GM18858 (cell line): ENCODE measurements around the gene DIDO1.
"Not testable (repeated sequence)": the region's sequence is repeated elsewhere in the genome, so short reads cannot be mapped to it uniquely, and the experiment has no call there.

Source experiments
- ATAC-seq: cut with Tn5 transposase; IDR thresholded peaks from one replicate; pipeline ENCODE4 v1.9.1; 2021; ENCODE audit not compliant: unreplicated experiment

DIDO1 gene

DNA sequence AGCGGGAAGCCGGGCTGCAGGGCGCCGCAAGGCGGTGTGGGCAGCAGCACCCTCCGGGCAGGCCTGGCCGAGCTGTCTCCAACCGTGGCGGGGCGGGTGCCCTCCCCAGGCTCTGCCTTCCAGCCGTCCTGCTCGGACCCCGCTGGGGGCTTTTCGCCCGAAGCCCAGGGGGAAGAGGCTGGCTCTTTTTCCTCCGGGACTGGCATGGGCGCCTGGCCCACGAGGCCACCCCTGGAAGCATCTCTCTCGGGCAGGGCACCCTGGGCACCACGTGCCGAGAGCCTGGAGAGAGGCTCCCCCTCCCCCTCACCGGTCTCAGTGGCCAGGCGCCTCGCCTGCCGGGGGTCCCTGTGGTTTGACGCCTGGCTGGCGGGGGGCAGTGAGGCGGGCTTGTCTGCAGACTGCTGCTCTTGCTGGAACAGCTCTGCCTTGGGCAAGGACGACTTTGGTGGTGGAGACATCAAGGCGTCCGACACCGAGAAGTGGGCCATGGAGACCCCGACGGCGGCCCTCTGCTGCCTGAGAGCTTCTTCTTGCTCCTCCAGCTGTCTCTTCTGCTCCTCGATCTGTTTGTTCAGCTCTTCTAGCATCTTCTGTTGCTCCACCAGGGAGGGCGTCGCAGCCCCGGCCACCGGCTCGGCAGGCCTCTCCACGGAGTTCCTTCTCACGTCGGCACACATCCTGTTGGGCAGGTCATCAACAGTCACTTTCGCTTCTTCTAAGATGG lies 45.2 kb downstream of the DIDO1 start:
- no peak for ATAC-seq

- no peak for ATAC-seq
Observed at GRCh38 chr20:62880147-62880934, 46.0 kb downstream of the DIDO1 start.

GRCh38 chr20:62879275-62880146 lies 46.8 kb downstream of the DIDO1 start:
- no peak for ATAC-seq

DNA sequence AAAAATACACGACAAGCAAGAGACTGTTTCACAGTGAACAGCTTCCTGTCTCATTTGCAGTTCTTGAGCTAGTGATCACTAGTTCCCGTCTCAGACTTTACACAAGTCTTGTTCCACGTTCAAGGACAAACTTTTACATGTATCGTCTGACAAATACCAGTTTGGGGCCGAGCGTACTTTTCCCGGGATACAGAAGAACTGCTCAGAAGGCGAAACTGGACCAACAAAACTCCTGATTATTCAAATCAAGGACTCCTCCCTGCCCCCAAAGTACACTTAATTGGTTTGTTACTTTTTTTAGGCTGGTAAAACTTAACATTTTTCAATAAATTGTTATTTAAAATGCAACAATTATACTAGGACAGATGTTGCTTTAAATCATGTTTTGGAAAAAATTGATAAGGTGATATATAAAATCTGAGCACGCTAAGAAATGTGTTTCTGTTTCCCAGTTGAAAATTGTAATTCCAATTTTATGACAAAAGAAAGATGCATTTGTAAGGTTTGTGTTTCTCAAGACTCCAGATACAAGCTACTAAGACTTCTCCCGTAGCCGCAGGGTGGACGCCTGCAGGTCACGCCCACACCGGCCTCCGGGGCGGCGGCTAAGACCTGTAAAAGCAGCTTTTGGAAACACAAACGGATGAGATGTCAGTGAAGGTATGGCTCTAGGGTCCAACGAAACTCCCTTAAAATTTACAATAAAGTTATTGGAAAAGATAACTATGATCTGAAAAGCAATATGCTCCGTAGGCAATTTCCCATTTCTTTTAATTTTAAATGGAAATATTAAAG lies 47.9 kb downstream of the DIDO1 start:
- ATAC-seq, result no peak

DNA sequence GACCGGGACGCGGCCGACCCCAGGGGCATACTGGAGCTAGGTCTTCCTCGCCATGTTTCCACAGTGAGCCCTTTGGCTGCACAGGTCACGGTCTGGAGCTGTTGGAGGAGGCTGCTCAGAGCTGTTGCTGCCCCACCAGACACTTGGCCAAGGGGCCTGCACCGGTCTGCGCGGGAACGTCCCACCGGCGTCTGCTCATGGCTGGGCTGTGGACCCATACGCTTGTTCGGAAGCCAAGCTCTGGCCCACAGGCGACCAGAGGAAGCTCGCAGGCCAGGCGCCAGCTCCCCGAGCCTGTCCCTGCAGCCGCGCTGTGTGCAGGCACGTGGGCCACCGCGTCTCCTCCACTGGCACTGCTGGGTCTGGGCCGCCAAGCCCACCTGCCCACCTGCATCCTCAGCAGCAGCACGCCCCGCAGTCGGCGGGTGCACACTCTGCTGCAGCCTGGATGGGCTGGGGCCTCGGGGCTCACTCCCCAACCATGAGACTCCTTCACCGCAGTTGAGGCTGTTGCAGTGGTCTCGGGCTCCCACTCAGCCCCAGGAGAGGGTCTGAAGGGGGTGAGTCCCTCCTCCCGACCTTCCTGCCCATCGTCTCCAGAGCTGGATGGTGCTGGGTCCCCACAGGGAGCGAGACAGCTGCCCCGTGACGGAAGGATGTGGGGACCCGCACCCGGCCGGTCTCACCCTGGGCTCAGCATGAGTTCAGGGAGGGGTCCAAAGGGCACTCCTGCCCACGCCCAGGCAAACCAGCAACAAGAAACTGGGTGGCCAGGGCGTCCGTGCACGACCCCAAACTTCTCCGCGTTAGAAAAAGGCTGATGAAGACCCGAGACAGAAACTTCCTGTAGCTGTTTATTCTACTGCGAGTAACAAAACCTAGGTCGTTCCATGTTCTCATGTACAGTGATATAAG lies 49.1 kb downstream of the DIDO1 start:
- ATAC-seq, result no peak

DNA sequence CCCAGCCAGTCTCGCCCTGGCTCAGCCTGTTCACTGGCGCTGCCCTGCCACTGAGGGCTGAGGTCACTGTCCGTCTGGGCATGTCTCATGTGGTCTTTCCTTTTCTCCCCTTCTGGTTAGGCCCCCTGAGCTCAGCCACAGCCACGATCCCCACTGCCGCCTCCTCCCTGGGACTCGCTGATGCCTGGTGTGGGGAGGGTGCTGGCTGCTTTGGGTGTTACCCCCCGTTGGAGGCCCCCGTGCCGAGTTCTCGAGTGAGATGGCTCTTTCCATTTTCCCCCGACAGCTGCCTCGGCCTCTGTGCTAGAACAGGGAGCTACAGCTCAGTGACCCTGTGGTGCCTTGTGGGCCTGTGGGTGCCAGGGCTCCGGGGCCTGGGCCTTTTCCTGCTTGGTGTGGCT lies 49.8 kb downstream of the DIDO1 start:
- no peak for ATAC-seq

DNA sequence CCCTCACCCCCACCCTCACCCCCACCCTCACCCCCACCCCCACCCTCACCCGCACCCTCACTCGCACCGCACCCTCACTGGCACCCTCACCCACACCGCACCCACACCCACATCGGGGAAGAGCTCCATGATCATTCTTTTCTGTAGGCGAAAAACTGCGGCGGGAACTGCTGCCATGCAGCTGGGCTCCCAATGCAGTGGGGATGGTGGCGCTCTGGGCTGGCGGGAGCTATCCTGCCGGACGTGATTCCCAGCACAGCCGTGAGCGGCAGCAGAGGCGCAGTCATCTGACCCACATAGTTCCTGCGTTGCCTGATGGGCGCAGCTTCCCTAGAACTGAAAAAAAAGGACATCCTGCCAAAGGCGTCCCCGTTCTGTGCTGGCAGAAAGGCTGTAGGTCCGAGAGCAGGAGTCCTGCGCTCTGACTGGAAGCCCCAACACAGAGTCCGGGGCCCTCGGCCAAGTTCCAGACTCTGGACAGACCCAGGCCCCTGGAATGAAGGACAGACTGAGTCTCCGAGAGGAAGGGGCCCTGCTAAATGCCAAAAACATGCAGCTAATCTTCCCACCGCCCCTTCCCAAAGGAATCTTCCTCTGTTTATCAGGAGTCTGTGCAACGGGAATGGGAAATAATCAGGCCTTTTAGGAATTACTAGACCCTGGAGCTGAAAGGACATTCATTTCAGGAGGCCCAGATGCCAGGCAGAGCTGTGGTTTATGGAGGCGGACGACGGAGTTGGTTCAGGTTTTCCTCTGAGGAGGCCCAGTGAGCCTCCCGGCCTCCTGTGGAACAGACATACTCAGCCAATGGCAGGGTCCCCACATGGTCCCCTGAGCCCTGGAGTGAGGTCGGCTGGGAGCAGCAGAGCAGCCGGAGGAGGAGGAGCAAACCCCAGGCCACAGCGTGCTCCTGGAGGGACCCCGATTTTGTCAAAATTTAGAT lies 50.6 kb downstream of the DIDO1 start:
- ATAC-seq, result no peak

GRCh38 chr20:62874964-62875344 lies 51.4 kb downstream of the DIDO1 start:
- no peak for ATAC-seq

DNA sequence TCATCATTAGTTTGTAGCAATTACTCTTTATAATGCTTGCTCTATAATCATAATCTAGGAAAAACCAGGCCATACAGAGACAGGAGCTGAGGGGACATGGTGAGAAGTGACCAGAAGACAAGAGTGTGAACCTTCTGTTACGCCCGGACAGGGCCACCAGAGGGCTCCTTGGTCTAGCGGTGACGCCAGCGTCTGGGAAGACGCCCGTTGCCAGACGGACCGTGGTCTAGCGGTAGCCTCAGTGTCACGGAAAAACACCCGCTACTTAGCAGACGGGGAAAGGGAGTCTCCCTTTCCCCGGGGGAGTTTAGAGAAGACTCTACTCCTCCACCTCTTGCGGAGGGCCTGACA lies 52.6 kb downstream of the DIDO1 start:
- not testable (repeated sequence) for ATAC-seq

DNA sequence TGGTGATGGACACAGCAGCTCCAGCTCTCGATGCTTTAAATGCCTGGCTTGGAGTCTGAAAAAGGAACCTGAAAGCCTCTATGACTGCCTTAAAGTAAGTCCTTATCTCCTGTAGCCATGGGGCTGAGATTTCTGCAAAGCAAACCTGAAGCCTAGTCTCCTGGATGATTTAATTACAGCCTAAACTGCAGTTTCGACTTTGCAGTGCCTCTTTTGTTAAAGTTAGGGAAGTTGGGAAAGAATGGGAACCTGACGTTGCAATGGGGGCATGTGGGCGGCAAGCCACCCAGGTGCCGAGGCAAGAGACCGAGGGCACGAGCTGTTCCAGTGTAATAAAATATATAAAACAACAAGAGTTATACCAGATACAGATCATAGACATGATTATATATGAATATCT lies 53.0 kb downstream of the DIDO1 start:
- no peak for ATAC-seq

GRCh38 chr20:62872862-62873261 lies 53.4 kb downstream of the DIDO1 start:
- no peak for ATAC-seq

DNA sequence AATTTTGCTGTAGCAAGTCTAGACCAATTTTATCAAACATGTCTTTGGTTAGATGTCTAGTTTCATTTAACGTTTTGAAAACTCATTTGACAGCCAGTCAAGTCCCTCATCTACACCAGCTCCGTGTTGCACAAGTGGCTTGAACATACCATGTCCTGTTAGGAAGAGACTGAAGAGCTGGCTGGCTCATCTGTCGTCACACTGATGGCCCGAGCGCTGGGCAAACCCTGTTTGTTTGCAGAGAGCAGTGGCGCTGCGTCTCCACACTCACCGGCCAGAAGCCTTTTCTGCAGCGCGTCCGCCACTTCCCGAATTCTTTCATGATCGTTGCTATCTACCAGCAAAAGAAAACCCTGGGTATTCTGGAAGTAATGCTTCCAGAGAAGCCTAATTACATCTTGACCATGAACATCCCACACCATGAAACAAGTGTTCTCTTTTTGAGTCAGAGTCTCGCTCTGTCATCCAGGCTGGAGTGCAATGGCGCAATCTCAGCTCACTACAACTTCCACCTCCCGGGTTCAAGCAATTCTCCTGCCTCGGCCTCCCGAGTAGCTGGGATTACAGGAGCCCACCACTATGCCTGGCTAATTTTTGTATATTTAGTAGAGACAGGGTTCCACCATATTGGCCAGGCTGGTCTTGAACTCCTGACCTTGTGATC lies 54.0 kb downstream of the DIDO1 start:
- no peak for ATAC-seq

- ATAC-seq, result no peak
Observed at GRCh38 chr20:62864207-62864606, 62.1 kb downstream of the DIDO1 start.

GRCh38 chr20:62861726-62862336 lies 64.5 kb downstream of the DIDO1 start, which contains the start of gene TCFL5:
Gene TCFL5 (minus strand): TSS chr20:62861822. CDS start chr20:62861670, 152 bp downstream.
- ATAC-seq, result no peak

GRCh38 chr20:62860924-62861691 lies 65.2 kb downstream of the DIDO1 start:
- no peak for ATAC-seq

DNA sequence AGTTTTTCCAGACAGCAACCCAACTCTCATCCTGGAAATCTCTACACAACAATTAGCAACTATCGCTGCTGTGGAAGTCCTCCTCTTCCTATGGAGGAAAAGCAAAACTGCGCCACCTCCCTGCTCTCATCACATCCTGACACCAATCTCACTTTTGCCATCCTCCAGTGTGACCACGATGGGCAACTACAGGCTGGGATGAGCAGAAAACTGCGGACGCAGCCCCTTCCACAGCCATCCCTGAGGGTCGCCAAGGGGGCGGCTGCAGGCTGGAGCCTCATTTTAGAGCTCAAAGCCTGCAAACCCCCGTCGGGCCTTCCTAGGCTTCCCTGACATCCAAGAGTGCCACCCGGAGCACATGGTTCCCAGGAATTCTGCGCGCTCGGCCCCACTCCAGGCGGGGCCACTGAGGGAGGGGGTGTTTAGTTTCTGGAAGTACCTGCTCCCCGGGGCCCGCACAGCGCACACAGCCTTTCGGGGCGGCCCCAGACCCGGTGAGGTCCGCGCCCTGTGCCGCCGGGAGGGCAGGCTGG lies 65.8 kb downstream of the DIDO1 start:
- no peak for ATAC-seq

DNA sequence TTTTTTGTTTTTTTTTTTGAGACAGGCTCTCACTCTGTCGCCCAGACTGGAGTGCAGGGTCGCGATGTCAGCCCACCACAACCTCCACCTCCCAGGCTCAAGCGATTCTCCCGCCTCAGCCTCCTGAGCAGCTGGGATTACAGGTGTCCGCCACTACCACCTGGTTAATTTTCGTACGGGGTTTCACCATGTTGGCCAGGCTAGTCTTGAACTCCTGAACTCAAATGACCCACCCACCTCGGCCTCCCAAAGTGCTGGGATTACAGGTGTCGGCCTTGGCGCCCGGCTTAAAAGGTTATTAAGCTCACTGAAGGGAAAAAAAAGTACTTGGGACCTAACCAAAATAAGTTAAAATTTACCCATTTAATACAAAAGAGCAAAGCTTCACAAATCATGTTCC lies 66.6 kb downstream of the DIDO1 start:
- ATAC-seq, result no peak
